GM04503 (cell line): ENCODE data around the gene SPSB3.

Source experiments
- DNase-seq: peaks from one replicate; pipeline ENCODE4 v3.0.0-alpha.2; 2012; ENCODE audit warnings: low read depth

SPSB3 gene

DNA sequence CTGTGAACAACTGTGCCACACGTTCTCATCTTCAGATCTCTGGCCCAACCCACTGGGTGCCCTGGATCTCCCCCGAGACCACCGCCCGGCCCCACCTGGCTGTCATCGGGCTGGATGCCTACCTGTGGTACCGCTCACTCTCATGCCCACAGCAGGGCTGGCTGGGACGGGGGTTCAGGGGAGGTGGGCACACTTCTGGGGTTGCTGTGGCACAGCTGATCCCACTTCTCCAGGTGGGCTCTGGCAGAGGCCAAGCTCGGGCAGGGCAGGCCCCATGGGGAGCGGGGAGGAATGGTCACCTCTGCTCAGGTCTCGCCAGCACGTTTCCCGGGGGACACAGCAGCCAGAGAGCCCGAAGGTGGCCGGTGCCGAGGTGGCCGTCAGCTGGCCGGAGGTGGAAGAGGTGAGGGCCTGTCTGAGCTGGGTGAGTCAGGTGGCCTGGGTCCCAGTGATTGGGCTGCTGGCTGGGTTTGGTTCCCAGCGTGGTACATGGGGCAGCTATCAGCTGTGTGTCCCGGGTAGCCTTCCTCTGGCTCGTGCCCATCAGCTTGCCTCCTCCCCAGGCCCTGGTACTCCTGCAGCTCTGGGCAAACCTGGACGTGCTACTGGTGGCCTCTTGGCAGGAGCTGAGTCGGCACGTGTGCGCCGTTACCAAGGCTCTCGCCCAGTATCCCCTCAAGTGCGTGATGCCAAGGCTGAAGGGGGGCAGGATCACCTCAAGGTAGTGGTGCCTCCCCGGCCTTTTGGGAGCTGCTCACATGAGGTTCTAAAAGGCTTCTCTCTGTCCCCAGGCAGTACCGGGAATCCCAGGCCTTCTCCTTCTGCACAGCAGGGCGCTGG, 7.1 kb downstream of the SPSB3 start:
- DNase-seq: no peak

DNA sequence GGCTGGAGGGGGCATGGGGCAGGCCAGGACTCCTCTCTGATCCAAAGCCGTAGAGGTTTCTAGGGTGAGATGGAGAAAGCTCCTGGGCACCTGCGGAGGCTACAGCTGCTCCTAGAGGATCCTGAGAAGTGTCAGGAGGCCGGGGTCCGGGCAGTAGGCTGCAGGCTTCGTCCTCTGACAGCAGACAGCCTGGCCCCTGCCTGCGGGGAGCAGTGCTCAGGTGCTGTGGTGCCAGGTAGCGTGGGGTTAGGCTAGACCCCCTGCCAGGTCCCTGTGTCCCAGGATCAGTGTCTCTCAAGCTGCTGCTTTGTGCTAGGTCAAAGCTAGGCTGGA, 8.0 kb downstream of the SPSB3 start:
- no peak for DNase-seq

DNA sequence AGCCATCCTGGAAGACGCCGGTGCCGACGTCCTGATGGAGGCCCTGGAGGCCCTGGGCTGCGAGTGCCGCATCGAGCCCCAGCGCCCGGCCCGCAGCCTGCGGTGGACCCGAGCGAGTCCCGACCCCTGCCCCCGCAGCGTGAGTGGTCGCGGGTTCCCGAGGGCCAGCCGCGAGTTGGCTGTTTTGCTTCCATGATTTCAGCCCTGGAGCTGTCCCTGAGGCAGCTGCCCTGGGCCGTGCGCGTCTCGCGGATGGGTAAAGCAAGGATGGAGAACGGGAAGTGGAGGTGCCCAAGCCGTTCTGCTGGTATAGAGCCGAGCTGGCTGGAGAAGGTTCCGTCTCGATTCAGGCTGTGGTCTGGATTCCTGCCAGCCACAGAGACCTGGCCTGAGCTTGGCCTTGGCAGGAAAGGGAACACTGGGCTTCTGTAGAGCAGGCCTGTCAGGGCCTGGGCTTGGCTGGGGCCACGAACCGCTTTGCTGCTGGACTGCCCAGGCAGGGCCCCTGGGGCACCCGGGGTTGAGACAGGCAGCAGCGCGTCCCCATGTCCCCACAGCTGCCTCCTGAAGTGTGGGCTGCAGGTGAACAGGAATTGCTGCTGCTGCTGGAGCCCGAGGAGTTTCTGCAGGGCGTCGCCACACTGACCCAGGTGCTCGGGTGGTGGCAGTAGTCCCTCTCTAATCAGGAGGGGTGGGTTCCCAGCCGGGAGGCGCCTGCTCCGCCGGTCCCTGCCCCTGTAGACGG, 8.5 kb downstream of the SPSB3 start:
- DNase-seq: no peak

DNA sequence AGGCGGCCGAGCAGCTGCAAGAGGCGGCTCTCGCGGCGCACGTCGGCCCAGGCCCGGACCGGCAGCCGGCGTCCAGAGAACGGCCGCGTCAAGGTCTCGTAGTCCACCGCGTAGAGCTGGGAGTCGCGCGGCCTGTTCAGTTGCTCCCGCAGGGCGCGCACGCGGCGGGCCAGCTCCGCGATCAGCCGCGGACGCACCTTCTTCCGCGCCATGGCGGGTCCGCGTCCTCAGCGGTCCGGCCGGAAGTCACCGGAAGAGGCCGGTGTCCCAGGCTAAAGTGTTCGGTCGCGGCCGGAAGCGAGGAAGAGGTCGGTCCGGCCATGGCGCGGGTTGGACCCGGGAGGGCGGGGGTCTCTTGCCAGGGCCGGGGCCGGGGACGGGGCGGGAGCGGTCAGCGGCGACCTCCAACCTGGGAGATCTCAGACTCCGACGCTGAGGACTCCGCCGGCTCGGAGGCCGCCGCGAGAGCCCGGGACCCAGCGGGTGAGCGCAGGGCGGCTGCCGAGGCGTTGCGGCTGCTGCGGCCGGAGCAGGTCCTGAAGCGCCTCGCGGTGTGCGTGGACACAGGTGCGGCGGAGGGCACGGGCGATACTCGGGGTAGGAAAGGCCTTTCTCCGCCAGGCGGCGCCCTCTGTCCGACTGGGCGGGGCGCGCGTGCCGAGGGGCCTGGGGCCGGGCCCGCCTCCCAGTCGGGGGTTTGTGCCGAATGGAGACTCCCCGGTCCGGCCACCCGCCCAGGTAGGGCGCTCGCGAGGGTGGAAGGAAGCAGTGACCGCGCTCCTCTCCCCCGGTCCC, 9.3 kb downstream of the SPSB3 start, which contains the start of gene MRPS34:
MRPS34 (minus strand) TSS at position 227 of the 795 bp plus-strand sequence; CDS start at position 212, 15 bp downstream.
- no peak for DNase-seq

DNA sequence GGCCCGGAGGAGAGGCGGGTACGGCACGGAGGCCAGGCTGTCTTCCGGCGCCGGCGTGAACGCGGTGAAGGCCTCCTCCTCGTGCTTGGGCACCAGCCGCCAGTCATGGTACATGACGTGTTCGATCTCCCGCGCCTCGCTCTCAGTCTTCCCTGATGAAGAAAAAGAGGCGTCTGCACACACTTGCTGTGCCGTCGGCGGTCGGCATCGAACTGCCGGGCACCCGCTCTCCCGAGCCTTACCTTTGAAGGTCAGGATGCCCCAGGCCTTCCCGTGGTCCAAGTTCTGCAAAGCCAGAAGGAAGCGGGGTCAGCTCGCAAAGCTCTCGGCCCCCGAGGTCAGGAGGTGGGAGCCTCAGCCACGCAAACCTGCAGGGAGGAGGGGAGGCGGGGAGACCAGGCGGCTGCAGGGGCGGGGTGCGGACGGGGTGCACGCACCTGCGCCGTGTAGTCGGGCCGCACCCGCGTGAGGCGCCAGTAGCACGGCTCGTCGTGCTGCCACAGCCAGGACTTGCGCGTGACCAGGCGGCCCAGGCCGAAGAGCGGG, 9.9 kb downstream of the SPSB3 start, which contains the start of gene EME2:
EME2 (plus strand) TSS at position 449 of the 546 bp plus-strand sequence. CDS start 418 bp downstream, outside the sequence.
- no peak for DNase-seq

DNA sequence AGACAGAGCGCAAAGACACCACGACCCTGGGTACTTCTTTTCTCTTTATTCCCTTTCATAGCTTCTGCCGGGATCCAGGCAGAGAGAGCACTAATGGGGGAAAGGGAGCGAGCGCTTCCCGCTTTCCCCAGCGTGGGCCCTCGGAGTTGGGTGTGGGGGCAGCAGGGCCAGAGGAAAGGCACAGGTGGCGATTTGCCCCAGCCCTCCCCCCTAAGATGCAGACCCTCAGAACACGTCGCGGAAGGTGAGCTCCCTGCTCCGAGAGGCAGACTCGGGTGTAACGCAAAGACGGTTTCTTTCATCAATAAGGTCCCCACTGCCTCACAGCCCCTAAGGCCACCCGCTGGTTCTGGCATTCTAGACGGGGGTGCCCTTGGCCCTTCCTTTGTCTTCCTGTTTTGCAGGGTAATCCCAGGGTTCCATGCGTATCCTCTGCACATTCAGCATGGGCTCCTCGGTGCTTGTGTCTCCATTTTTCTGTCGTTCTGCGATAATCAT, 10.5 kb downstream of the SPSB3 start:
- no peak for DNase-seq

DNA sequence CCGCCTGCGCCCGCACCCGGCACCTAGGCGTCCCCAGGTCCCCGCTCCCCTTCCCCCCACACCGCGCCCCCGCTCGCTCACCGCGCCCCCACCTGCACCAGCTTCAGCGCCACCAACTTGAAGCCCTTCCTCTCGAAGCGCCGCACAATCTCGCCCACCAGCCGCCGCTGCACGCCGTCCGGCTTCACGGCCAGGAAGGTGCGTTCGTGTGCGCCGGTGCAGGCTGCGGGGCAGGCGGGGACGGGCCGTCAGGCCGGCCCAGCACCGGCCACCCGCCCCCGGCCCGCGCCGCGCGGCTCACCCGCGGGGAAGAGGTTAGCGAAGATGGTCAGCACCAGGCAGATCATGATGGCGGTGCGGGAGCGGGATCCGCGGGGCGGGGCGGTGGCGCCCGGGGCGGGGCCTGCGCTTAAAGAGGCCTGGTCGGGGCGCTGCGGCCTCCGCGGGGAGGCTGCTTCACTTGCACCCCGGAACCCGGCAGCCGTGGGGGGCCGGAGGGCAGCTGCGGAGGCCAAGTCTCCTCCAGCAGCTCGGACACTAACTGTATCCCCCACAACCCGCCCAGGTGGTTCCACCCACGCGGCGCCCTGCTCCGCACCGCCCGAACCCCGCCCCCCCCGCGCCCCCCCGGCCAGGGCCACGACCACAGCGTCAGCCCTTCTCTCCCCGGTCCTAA, 11.0 kb downstream of the SPSB3 start, which contains the start of gene NME3:
NME3 (minus strand) TSS at position 356 of the 676 bp plus-strand sequence; CDS start at position 347, 9 bp downstream.
- DNase-seq: no peak

DNA sequence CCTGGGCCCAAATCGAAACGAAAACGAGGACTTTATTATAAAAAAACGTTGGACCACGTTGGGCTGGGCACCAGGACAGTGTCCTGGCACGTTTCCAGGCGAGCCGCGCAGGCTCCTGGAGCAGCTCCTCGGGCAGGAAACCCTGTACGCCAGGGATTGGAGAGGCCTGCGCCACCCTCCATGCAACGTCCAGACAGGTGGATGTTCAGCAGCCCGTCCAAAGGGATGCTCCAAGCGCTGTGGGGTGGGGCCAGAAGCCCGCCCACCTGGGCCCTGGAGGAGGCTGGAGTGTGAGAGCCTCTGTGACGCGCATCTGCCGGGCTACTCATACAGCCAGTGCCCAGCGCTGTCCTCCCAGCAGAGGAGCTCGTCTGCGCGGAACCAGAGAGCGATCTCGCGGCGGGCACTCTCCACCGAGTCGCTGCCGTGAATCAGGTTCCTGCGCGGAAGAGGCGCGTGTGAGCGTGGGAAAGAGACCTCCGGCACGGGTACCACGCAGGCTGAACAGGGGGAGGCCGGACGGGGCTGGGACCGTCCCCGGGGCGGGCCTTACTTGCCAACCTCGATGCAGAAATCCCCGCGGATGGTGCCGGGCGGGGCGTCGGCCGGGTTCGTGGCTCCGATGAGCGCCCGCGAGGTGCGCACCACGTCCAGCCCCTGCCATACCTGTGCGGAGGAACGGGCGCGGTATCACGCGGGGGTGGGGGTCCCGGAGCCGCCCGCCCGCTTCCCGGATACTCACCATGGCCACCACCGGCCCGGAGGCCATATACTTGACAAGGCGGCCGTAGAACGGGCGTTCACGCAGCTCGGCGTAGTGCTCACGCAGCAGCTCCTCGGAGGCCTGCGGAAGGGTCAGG, 11.8 kb downstream of the SPSB3 start:
- no peak for DNase-seq

DNA sequence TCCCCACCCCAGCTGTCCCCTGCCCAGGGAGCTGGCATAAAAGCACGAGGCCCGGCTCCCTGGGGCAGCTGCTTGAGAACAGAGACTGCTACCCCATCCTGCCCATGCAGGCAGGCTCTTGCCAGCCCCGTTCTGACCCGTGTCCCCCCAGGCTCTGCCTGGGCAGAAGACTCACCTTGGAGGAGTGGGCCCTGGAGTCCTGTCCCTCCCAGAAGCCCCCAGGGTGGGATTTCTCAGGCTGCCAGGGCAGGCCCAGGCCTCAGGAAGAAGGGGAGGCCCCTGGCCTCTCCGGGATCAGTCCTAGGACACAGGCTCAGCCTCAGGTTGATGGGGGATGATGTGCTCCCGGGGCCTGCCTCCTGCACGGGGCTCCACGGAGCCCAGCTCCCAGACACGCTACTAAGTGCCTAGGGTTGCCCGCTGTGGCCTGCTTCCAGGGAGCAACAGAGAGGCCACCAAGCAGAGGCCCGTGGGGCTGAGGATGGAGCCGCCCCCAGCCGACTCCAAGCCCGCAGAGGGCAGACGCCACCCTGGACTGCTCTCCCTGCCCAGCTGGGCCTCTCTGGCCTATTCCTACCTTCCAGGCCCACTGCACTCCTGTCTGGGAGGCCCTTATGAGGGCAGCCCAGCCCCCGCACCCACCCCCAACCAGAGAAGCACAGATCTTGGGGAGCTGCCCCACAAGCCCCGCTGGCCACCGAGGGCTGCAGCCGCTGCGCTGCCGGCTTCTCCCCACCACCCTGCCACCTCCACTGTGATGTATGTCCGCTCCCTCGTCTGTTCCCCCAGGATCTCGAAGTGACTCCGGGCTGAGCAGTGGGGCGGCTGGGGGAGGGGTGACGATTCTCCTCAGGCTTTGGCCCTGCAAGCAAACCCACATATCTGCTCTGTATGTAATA, 12.7 kb downstream of the SPSB3 start:
- DNase-seq: no peak

DNA sequence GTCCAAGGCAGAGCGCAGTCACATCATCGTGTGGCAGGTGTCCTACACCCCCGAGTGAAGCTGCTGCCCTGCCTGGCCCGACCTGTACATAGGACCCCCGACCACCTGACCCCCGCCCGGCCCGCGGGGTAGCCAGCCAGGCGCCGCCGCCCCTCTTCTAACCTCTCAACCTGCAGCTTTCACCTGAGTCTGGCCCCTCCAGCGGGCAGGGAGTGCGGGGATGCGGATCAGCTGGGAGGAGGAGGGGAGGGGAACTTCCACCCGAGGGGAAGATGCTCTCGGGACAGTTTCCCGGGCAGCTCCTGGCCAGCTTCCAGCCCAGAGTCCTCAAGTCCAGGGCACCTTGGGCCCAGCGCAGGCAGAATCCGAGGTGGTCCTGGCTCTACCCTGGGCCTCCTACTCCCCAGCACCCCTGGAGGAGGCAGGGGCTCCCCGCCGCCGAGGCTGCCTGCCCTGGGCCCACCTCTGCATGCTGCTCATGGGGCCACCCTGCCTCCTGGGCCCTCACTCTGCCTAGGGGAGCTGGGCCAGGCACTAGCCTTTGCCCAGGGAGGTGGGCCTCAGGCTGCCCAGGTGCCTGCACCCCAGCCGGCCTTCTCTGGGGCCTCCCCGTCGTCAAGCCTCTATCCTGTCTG, 13.5 kb downstream of the SPSB3 start:
- DNase-seq: no peak

DNA sequence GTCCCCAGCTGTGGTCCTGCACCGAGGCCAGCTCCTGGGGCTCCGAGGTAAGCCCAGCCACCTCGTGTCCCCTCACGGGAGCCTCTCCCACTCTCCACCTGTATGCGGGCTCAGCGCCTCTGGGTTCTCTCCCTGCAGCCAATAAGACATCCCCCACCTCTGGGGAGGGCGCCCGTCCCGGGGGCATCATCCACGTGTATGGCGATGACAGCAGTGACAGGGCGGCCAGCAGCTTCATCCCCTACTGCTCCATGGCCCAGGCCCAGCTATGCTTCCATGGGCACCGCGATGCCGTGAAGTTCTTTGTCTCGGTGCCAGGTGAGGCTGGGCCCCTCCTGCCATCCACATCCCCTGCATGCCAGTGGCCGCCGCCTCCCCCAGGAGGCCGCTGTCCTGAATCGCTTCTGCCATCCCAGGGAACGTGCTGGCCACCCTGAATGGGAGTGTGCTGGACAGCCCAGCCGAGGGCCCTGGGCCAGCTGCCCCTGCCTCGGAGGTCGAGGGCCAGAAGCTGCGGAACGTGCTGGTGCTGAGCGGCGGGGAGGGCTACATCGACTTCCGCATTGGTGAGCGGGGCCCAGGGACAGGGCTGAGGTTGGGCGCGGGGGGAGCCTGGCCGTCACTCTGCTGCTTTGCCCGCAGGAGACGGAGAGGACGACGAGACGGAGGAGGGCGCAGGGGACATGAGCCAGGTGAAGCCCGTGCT, 14.2 kb downstream of the SPSB3 start:
- no peak for DNase-seq

DNA sequence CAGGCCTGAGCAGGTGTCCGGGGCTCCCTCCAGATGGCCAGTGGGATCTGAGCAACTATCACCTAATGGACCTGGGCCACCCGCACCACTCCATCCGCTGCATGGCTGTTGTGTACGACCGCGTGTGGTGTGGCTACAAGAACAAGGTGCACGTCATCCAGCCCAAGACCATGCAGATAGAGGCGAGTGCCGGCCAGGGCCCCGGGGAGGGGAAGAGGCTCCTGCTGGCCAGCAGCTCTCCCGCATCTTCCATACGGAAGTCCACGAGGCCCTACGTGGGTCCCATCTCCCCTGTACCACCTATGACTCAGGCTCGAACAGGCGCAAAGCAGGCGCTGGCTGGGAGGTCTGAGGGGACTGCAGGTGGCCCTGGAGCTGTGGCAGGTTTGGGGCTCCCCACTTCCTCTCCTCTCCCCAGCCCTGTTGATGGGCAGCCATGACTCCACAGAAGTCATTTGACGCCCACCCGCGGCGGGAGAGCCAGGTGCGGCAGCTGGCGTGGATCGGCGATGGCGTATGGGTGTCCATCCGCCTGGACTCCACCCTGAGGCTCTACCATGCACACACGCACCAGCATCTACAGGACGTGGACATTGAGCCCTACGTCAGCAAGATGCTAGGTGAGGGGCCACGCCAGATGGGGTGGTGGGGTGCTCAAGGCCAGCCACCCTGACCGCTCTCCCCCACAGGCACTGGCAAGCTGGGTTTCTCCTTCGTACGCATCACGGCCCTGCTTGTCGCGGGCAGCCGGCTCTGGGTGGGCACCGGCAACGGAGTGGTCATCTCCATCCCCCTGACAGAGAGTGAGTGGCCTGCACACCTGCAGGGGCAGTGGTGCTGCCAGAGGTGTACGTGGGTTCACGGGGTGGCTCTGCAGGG, 15.0 kb downstream of the SPSB3 start:
- DNase-seq: no peak

DNA sequence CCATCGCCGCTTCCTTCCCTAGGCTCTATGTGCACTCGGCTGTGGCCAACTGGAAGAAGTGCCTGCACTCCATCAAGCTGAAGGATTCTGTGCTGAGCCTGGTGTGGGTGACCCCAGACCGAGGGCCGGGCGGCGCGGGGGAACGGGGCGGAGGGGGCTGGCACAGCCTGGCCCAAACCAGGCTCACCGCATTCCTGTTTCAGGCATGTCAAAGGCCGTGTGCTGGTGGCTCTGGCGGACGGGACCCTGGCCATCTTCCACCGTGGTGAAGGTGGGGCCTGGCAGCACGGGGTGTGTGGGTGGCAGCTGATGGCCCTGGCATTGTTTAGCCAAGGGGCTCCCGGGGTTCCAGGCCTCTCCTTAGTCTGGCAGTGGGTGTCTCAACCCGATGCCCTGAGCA, 15.7 kb downstream of the SPSB3 start:
- DNase-seq: no peak

DNA sequence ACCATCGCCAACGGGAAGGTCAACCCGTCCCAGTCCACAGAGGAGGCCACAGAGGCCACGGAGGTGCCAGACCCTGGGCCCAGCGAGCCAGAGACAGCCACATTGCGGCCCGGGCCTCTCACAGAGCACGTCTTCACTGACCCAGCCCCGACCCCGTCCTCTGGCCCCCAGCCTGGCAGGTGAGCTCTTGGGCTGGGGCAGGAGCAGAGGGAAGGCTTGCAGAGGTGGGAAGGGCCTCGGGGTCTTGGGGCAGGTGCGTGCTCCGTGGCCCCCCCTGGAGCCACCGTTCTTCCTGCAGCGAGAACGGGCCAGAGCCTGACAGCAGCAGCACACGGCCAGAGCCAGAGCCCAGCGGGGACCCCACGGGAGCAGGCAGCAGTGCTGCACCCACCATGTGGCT, 16.1 kb downstream of the SPSB3 start:
- no peak for DNase-seq

DNA sequence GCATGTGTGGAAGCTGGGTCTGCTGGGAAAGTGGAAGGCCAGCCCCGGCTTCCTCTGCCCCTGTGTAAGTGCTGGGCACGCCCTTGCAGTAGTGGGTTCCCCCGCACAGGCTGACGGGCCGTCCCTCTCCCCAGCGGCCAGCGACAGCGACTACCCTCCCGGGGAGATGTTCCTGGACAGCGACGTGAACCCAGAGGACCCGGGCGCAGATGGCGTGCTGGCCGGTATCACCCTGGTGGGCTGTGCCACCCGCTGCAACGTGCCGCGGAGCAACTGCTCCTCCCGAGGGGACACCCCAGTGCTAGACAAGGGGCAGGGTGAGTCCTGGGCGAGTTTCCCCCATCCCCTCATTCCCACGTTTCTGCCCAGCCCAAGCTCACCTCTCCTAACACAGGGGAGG, 16.5 kb downstream of the SPSB3 start:
- DNase-seq: no peak

DNA sequence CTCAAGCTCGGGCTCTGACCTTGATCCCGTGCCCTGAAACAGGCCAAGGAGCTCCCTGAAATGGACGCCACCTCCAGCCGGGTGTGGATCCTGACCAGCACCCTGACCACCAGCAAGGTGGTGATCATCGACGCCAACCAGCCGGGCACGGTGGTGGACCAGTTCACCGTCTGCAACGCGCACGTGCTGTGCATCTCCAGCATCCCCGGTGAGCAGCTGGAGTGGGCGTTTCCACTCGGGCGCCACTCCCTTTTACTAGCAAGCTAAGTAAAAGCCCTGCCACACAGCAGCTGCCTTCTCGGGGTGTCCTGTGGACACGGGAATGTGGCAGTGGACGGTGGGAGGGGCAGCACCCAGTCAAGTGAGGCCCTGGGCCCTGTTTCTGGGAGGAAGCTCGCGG, 17.4 kb downstream of the SPSB3 start:
- no peak for DNase-seq
